K562 (cell line): ENCODE data around the gene UTP14A. TPM values are rescaled to one million over a fixed set of nuclear protein-coding genes. Genes with fewer than 3 reads are reported as not detected.
A peak's percentile ranks its signal among the peaks of the same experiment; 100 is the strongest.

ENCODE experiments used
- CC2D1A ChIP-seq: fragments of 450-650 bp; IDR thresholded peaks from 2 replicates; pipeline ENCODE4 v1.6.1; 2017; ENCODE audit warnings: mild to moderate bottlenecking
- E2F3 ChIP-seq: fragments of 250-450 bp; sonication (Bioruptor Pico); IDR thresholded peaks from 2 replicates; pipeline ENCODE4 v1.4.0; 2020; ENCODE audit warnings: mild to moderate bottlenecking
- FOXM1 ChIP-seq, 2 experiments: fragments of 450-650 bp in 1 of 2; sonication (generic) in 1 of 2; formaldehyde crosslinking in 1 of 2; IDR thresholded peaks; 2 replicates each; pipeline versions ENCODE4 v1.6.1 to v1.9.0; 2017 to 2022; ENCODE audit warnings: low read depth in 2 of 2, mild to moderate bottlenecking in 2 of 2, missing genetic modification reagents in 1 of 2, moderate library complexity in 1 of 2
- HMGN3 ChIP-seq: IDR thresholded peaks from 2 replicates; pipeline ENCODE4 v1.6.1; 2011; ENCODE audit warnings: borderline replicate concordance, low read depth, mild to moderate bottlenecking, mixed read lengths, low read length; ENCODE audit not compliant: insufficient read length; ENCODE audit errors: extremely low read depth
- MAFF ChIP-seq: IDR thresholded peaks from 2 replicates; pipeline ENCODE4 v1.6.1; 2012; ENCODE audit warnings: low read length, improper control_type of control experiment
- MED1 ChIP-seq: sonication (generic); formaldehyde crosslinking; IDR thresholded peaks from 2 replicates; pipeline ENCODE4 v1.8.1; 2023; ENCODE audit warnings: missing genetic modification reagents, borderline replicate concordance
- MGA ChIP-seq: fragments of 450-650 bp; IDR thresholded peaks from 2 replicates; pipeline ENCODE4 v1.6.1; 2016; ENCODE audit warnings: mild to moderate bottlenecking, moderate library complexity
- NR2C2 ChIP-seq, 2 experiments: fragments of 200-800 bp in 1 of 2; sonication (Bioruptor generic) in 1 of 2; sonication (generic) in 1 of 2; formaldehyde crosslinking in 1 of 2; IDR thresholded peaks; 2 replicates each; pipeline versions ENCODE4 v1.6.1 to v1.8.0; 2016 to 2022; ENCODE audit warnings: mild to moderate bottlenecking in 1 of 2, missing compliant biosample characterization in 1 of 2, missing genetic modification characterization in 1 of 2, missing genetic modification reagents in 1 of 2
- NRF1 ChIP-seq, 2 experiments: fragments of 450-650 bp; IDR thresholded peaks in 1 of 2; conservative IDR thresholded peaks in 1 of 2; 2 replicates each; pipeline ENCODE4 v1.6.1; 2014; ENCODE audit warnings: mild to moderate bottlenecking in 2 of 2
- RHOXF2B ChIP-seq: fragments of 250-450 bp; sonication (Bioruptor Pico); conservative IDR thresholded peaks from 2 replicates; pipeline ENCODE4 v1.5.1; 2021
- SNAPC5 ChIP-seq: fragments of 250-450 bp; sonication (Bioruptor Pico); IDR thresholded peaks from 2 replicates; pipeline ENCODE4 v1.8.0; 2021; ENCODE audit warnings: moderate library complexity, mild to moderate bottlenecking, inconsistent platforms
- XRCC4 ChIP-seq: IDR thresholded peaks from one replicate; pipeline ENCODE4 v1.6.1; 2011; ENCODE audit not compliant: insufficient read depth, insufficient read length; ENCODE audit errors: extremely low read depth
- polyA plus RNA-seq, 8 experiments: library from polyadenylated mRNA; depleted of rRNA in 4 of 8; stranded (reverse) in 5 of 8; unstranded in 3 of 8; fragments of >200 nt; fragmentation: Nextera tagmentation in 2 of 8; fragmentation: Illumina TruSeq in 1 of 8; extraction: Ambion mirVana in 2 of 8; extraction: Trizol in 1 of 8; gene quantifications; 2 replicates each; pipeline versions ENCODE4 v1.2.1 to v1.2.3, GENCODE V29; 2011 to 2014; ENCODE audit warnings: inconsistent platforms in 1 of 8, missing spikeins in 1 of 8
- total RNA-seq, 7 experiments: library from RNA; depleted of rRNA in 6 of 7; stranded (reverse); fragments of >200 nt in 6 of 7; fragmentation: Illumina TruSeq in 2 of 7; extraction: Trizol in 2 of 7; gene quantifications; 2 replicates each; pipeline versions ENCODE4 v1.2.1 to v1.2.3, GENCODE V29; 2011 to 2021; ENCODE audit warnings: low replicate concordance in 1 of 7
- TF ChIP-seq, protein P1 (sequence below): sonication (generic); IDR thresholded peaks from 2 replicates; pipeline ENCODE4 v1.6.1; 2016

The UTP14A gene
- total and polyA plus RNA-seq, 9 of the 15 experiments (the other 6 are each of a cell fraction or from before 2014, with no cell fraction given): 30.5 to 91.0 (median 64.1) TPM

- TF ChIP-seq MGA (0 out of 2 replicates have a peak, but pooled peaks have one; percentile 18), E2F3 (CRISPR knock-in tag) (no peak), MAFF (no peak), NR2C2 (CRISPR knock-in tag; IDR thresholded peaks at IDR 0.05) (no peak), NR2C2 (tag; IDR thresholded peaks at IDR 0.05) (peak; percentile 24; the same call in 1 of the 2 replicates), HMGN3 (peak; percentile 34), SNAPC5 (no peak), XRCC4 (no peak), CC2D1A (no peak), MED1 (CRISPR knock-in tag) (no peak), FOXM1 (IDR thresholded peaks at IDR 0.05; ENCODE audit: low read depth) (no peak), FOXM1 (CRISPR knock-in tag; IDR thresholded peaks at IDR 0.05; ENCODE audit: low read depth) (no peak), RHOXF2B (CRISPR knock-in tag) (no peak), NRF1 (conservative IDR thresholded peaks at IDR 0.05 in 1 of 2, IDR thresholded peaks at IDR 0.05 in 1 of 2) (peak in 1 of 2 experiments; percentile 21; a peak in 1 of 4 replicates)
- TF ChIP-seq, protein P1, sequence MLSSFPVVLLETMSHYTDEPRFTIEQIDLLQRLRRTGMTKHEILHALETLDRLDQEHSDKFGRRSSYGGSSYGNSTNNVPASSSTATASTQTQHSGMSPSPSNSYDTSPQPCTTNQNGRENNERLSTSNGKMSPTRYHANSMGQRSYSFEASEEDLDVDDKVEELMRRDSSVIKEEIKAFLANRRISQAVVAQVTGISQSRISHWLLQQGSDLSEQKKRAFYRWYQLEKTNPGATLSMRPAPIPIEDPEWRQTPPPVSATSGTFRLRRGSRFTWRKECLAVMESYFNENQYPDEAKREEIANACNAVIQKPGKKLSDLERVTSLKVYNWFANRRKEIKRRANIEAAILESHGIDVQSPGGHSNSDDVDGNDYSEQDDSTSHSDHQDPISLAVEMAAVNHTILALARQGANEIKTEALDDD: peak; percentile 76
Observed at GRCh38 chrX:129961180-129962083, 55.5 kb downstream of the UTP14A start (continued).
